Cardiac fibroblast (primary cell): ENCODE data around the gene GAN.

Source experiments
- DNase-seq, 2 donors: peaks; one replicate each; pipeline versions ENCODE4 v3.0.0 to v3.0.0-alpha.2; 2010; ENCODE audit warnings: low read depth in 2 of 2
- H3K4me3 ChIP-seq, 2 donors: replicated peaks in 1 of 2; 1 replicate in 1 of 2; 2 replicates in 1 of 2; pipeline ENCODE4 v1.5.1; 2011; ENCODE audit warnings: low read depth in 2 of 2, low read length in 2 of 2, mild to moderate bottlenecking in 2 of 2, moderate library complexity in 1 of 2
- TF ChIP-seq, protein P1 (sequence below): IDR thresholded peaks from one replicate; pipeline ENCODE4 v1.5.1; 2011; ENCODE audit warnings: low read depth, mild to moderate bottlenecking, low read length, inconsistent platforms

Gene GAN

DNA sequence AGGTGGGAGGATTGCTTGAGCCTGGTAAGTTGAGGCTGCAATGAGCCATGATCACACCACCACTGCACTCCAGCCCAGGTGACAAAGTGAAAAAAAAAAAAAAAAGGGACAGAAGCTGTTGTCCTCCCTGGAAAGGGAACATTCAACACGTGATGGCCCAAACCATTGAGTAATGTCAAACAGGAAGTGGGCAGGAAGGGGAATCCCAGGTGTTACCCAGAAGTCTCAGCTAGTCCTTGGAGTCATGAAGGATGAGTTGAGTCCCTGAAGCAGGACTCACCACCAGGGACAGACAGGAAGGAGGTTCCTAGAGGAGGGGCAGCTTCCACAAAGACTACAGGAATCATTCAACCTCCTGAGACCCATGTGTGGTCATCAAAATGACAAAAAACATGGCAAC, 110.0 kb downstream of the GAN start:
- TF ChIP-seq, protein P1, sequence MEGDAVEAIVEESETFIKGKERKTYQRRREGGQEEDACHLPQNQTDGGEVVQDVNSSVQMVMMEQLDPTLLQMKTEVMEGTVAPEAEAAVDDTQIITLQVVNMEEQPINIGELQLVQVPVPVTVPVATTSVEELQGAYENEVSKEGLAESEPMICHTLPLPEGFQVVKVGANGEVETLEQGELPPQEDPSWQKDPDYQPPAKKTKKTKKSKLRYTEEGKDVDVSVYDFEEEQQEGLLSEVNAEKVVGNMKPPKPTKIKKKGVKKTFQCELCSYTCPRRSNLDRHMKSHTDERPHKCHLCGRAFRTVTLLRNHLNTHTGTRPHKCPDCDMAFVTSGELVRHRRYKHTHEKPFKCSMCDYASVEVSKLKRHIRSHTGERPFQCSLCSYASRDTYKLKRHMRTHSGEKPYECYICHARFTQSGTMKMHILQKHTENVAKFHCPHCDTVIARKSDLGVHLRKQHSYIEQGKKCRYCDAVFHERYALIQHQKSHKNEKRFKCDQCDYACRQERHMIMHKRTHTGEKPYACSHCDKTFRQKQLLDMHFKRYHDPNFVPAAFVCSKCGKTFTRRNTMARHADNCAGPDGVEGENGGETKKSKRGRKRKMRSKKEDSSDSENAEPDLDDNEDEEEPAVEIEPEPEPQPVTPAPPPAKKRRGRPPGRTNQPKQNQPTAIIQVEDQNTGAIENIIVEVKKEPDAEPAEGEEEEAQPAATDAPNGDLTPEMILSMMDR, result no peak
- peak in 1 of 2 donors; percentile 50 for DNase-seq
- no peak overlapping the region for H3K4me3 ChIP-seq

DNA sequence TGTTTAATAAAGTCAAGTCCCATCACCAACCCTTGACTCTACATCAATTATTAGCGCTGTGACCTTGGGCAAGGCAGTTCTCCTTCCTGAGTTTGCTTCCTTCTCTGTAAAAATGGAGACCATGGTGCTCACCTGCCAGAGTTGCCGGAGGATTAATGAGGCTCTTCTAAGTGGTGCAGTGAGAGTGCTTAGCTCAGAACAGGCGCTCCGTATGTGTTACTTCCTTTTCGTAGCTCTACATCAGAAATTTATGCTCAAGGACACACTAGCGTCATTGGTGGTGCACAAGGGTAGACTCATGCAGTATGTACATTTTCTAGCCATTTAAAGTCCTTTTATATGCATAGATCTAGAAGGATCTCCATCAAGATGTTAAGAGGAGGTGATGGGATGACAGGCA, 112.5 kb downstream of the GAN start:
- H3K4me3 ChIP-seq, result no peak overlapping the region
- TF ChIP-seq, protein P1, result no peak
- DNase-seq, result no peak

DNA sequence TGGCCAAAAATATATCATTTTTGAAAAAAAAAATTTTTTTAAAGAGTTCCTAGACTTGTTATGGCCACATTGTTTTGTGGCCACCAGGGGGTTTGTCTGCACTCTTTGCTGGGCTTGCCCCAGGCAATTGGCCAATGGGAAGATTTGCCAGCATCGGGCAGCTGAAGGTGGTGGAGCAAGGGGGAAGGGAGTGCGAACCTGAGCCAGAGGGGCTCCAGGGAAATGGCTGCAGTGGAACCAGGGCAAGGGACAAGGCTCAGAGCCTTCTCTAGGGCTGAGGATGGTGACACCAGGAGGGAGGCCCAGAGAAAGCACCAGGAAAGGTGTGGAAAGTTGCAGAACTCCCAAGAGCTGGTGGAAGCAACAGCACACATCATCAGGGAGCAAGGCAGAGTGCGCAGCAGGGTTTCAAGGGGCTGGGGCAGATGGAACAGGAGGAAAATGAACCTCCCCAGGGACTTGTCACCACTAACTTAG, 114.3 kb downstream of the GAN start:
- H3K4me3 ChIP-seq, result no peak overlapping the region
- TF ChIP-seq, protein P1, result peak; percentile 62
- DNase-seq, result peak; percentile 60 to 72

DNA sequence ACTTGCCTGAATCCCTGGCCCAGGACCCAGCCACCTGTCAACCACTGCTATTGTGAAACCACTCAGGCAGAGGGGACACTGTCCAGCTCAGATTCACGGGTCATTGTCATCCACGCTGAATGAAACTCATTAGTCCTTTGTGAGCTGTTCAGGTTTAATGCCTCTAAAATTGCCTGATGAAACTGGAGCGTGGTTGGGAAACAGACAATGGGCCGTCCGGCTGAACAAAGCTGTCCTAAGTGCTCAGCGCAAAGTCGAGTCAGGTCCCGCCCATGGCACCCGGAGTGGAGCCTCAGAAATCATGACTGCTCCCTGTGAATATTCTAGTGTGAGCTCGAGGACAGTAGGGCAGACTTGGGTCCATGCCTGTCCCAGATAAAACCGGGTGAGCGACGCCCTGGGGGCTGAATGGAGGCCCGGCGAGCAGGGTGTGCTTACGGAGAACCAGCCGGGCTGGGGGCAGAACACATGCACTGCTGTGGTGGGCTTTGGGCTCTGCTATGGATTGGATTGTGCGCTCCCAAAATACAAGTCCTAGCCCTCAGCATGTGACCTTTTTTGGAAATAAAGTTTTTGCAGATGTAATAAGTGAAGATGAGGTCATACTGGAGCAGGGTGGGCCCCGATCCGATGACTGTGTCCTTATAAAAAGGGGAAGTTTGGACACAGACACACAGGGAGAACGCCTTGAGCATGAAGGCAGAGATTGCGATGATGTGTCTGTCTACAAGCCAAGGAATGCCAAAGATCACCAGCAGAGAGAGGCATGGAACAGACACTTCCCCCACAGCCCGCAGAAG, 117.0 kb downstream of the GAN start:
- DNase-seq, result peak; percentile 80 to 82
- no peak overlapping the region for H3K4me3 ChIP-seq
- TF ChIP-seq, protein P1, result no peak

DNA sequence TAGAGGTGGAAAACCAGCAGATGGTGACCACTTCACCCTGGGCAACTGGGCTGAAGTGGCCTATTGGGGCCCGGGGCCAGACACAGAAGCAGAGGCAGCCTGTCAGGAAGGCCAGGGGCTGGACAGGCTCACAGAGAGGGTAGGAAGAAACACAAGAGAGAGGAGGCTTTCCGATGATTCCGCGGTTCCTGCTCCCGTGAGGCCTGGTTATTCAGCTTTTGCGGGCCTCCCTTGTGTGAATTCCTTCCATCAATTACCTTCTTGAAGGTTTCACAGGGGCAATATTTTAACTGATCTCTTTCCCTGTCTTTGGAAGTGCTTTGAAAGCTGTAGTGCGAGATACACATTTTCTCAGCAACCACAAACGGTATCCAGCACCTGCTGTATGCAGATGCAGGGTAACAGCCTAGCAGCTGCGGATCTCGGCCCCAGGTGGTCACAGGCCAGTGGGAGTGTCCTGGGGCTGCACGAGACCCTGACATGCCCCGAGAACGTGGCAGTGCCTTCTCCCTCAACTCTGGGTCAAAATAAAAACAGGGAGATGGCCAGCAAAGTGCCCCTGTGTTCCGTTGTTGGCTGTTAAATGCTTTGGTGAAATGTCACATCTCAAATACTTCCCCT, 118.3 kb downstream of the GAN start:
- H3K4me3 ChIP-seq, result no peak overlapping the region
- no peak for DNase-seq
- TF ChIP-seq, protein P1, result no peak

DNA sequence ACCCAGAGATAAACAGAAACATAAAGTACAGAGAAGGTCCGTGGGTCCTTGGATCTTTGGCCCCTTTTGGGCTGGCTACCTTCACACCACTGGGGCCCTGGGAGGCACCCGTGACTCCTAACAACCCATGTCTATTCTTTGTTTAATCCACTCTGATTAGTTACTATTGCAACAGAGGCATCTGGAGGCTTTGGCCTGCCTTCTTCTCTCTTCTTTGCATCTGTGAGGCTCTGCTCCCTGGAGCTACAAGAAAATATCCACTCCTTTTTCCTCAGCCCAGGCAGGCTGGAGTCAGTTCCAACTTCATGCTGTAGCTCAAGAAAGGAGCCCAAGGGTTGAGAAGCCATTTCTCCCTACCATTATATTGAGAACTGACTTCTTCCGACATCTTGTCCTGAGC, 120.3 kb downstream of the GAN start:
- TF ChIP-seq, protein P1, result no peak
- DNase-seq, result no peak
- H3K4me3 ChIP-seq, result no peak overlapping the region
